ENCODE data around the gene KRT78.

KRT78 gene

DNA sequence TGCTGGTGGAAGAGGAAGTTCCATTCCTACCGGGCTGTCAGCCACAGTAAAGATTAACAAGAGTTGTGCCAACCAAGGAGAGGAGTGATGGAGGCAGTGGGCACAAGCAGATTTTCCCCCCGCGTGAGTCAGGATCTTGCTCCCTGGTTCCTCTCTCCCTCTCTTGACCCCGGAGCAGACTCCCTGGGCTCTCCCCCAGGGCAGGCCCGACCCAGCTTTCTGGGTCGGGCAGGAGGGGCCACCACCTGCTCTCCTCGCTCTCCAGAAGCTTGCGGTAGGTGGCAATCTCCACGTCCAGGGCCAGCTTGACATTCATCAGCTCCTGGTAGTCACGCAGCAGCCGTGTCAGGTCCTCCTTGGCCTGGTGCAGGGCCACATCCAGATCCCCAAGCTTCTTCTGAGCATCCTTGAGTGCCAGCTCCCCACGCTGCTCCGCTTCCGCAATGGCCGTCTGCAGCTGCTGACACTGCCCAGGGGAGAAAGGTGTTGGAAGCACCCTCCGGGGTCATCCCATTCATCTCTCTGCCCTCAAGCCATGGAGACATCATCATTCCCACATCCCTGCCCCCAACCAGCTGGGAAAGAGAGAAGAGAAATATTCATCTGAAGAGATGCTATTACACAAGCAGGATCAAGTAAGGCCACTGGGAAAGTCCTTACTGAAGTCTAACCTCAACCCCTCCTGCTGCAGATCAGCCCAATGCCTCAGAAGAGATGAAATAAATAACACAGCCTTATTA is 25.9 kb downstream of the KRT78 start:
- TF ChIP-seq, protein P1, sequence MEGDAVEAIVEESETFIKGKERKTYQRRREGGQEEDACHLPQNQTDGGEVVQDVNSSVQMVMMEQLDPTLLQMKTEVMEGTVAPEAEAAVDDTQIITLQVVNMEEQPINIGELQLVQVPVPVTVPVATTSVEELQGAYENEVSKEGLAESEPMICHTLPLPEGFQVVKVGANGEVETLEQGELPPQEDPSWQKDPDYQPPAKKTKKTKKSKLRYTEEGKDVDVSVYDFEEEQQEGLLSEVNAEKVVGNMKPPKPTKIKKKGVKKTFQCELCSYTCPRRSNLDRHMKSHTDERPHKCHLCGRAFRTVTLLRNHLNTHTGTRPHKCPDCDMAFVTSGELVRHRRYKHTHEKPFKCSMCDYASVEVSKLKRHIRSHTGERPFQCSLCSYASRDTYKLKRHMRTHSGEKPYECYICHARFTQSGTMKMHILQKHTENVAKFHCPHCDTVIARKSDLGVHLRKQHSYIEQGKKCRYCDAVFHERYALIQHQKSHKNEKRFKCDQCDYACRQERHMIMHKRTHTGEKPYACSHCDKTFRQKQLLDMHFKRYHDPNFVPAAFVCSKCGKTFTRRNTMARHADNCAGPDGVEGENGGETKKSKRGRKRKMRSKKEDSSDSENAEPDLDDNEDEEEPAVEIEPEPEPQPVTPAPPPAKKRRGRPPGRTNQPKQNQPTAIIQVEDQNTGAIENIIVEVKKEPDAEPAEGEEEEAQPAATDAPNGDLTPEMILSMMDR (conservative IDR thresholded peaks at IDR 0.05; ENCODE audit: control insufficient read depth, insufficient read depth, low read depth, low read length): no peak

DNA sequence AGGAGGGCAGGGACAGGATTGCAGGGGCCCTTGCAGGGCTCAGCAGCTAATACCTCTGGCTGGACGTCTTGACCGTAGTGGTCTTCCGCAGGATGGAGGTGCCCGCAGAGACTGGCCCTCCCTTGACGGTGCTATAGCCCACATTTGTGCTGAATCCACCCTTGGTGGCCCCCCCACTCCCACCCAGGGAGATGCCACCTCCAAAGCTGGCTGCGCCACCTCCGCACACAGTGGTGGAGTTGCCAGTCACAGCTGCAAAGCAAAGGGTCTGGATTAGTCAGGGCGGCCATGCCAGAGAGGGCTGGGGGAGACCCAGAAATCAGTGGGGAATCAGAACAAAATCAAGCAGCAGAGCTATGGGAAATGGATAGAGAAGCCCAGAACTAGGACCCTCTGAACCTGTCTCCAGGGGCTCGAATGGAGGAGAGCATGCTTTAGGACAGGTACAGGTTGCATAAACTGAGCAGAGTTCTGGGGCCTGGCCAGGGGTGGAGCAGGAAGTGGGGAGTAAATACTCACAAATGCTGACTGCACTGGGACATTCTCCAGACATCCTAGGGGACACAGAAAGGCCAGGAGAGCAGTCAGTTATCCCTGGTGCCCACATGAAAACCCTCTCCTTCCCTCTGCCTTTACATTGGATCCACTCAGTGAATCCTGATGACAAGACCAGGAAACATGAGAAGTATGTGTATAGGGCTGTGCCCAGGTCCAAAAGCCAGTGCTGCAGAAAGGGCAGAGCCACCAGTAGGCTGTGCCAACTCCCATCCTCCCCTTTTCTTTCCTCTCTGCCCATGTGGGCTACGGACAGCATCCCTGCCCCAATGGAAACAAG is 26.8 kb downstream of the KRT78 start:
- H3K4me3 ChIP-seq (ENCODE audit: control insufficient read depth, low read depth, low read length): no peak overlapping the region
- TF ChIP-seq, protein P1 (conservative IDR thresholded peaks at IDR 0.05; ENCODE audit: control insufficient read depth, insufficient read depth, low read depth, low read length): no peak
- DNase-seq (ENCODE audit: low read depth): no peak

More for the DNA sequence above, 25.9 kb downstream of the KRT78 start:
- no peak for DNase-seq (ENCODE audit: low read depth)
- H3K4me3 ChIP-seq (ENCODE audit: control insufficient read depth, low read depth, low read length): no peak overlapping the region

DNA sequence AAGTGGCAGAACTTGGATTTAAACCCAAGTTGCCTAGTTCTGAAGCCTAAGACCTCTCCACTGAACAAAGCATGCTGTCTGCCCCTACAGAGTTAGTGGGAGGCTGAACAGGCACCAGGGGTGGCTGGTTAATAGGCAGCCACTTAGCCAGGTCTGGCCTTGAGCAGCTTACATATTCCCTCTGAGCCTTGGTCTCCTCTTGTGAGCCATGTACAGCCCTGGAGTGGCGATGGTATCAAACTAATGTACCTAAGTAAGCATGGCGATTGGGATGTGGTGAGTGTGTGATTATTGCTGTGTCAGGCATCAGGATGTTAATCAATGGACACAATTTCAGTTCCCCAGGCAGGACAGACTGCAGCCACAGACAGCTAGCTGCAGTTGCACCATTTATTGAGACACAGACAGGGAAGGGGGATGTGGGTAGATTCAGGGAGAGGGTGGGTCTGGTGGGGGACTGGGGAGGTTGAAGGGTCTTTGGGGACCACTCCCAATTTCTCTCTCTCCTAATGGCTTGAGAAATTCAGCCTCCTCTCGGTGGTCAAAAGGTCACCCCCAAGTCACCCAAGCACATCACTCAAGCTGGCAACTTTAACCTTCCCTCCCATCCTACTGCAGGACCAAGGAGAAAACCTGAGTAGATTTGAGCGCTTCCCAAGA is 27.6 kb downstream of the KRT78 start:
- TF ChIP-seq, protein P1 (conservative IDR thresholded peaks at IDR 0.05; ENCODE audit: control insufficient read depth, insufficient read depth, low read depth, low read length): no peak
- H3K4me3 ChIP-seq (ENCODE audit: control insufficient read depth, low read depth, low read length): no peak overlapping the region
- no peak for DNase-seq (ENCODE audit: low read depth)

DNA sequence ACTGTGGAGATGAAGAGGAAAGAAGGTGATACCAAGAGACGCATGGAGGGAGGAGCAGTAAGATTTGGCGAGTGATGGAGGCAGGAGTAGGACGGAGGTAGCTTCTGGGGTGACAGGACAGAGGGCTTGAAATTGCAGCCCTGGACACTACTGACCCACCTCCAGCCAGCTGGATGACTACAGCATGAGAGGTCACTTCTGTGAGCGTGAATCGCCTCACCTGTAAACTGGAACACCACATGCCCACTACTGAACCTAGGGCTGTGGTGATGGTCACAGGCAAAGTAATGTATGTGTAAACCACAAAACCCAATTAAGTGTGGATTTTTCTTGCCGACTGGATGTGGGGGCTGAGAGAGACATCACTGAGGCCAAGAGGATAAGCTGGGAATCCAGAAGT is 28.3 kb downstream of the KRT78 start:
- H3K4me3 ChIP-seq (ENCODE audit: control insufficient read depth, low read depth, low read length): no peak overlapping the region
- TF ChIP-seq, protein P1 (conservative IDR thresholded peaks at IDR 0.05; ENCODE audit: control insufficient read depth, insufficient read depth, low read depth, low read length): no peak
- no peak for DNase-seq (ENCODE audit: low read depth)

DNA sequence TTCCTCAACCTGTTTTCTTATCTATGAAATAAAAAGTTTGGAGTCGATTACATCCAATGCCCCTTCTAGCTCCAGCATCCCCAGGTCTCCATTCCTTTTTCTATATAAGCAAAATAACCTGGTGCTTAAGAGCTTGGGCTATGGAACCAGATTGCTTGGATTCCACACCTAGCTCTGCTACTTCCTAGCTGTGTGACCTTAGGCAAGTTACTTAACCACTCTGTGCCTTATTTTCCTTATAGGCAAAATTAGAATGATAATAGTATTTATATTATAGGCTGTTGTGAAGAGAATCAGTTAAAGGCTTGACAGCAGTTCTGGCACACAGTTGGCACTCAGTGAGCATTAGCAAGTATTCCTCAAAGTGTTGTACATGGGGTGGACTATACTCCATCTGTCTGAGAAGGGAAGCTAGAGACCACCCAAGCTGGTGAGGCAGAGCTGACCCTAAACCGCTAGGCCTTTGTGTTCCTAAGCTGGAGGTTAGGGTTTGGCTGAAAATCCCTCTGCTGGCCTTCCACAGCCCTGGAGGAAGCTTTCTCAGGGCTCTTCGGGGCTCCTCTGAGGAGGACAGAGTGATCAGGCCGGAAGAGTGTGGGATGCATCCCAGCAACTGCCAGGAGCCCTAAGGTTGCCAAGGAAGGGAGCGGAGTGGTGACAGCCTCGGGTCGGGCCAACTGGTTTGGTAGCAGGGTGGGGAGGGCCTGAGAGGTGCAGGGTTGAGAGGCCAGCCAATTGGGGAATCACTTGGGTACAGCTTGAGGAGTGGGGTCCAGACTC is 28.9 kb downstream of the KRT78 start:
- TF ChIP-seq, protein P1 (conservative IDR thresholded peaks at IDR 0.05; ENCODE audit: control insufficient read depth, insufficient read depth, low read depth, low read length): no peak
- H3K4me3 ChIP-seq (ENCODE audit: control insufficient read depth, low read depth, low read length): no peak overlapping the region
- no peak for DNase-seq (ENCODE audit: low read depth)

DNA sequence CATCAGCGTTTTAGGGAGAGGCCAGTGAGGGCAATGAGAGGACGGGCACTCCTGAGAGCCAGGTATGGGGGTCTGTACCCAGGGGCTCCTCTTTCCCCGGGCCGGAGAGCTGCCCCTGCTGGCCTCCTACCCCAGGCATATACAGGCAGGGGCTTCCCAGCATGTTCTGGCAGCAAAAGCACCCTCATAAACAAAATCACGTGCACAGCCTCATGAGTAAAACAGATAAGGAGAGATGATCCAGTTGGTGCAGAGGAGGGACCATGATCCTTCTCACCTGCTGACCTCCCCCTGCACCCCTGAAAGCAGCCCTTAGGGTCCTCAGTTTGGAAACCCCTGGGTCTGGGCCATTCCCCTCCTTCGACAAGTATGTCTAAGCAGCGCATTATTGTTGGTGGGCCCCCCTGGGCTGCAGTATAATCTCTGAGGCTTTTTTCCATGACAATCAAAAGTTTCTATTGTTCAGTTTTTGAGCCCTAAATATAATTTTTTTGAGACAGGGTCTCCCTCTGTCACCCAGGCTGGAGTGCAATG is 29.8 kb downstream of the KRT78 start:
- DNase-seq (ENCODE audit: low read depth): no peak
- TF ChIP-seq, protein P1 (conservative IDR thresholded peaks at IDR 0.05; ENCODE audit: control insufficient read depth, insufficient read depth, low read depth, low read length): no peak
- H3K4me3 ChIP-seq (ENCODE audit: control insufficient read depth, low read depth, low read length): no peak overlapping the region

Data from fibroblast of mammary gland (primary cell).